Adrenal gland (tissue), 5 donors: ENCODE measurements around the gene NOS1.

Experiments used
- POLR2A ChIP-seq, 2 donors: fragments of 450-650 bp; IDR thresholded peaks; one replicate each; pipeline ENCODE4 v1.6.1; 2017; ENCODE audit warnings: antibody characterized with exemption in 2 of 2, mild to moderate bottlenecking in 2 of 2, moderate library complexity in 1 of 2
- TF ChIP-seq, protein P1 (sequence below), 6 experiments: fragments of 450-650 bp in 4 of 6; fragments of 200-600 bp in 2 of 6; sonication (generic) in 1 of 6; IDR thresholded peaks; 1 replicate in 5 of 6; 2 replicates in 1 of 6; pipeline versions ENCODE4 v1.5.1 to v1.8.0; 2016 to 2021; ENCODE audit warnings: antibody characterized with exemption in 6 of 6, mild to moderate bottlenecking in 2 of 6, moderate library complexity in 1 of 6
- donor health status: DM: no; HTN: no; CAD: no.

DNA sequence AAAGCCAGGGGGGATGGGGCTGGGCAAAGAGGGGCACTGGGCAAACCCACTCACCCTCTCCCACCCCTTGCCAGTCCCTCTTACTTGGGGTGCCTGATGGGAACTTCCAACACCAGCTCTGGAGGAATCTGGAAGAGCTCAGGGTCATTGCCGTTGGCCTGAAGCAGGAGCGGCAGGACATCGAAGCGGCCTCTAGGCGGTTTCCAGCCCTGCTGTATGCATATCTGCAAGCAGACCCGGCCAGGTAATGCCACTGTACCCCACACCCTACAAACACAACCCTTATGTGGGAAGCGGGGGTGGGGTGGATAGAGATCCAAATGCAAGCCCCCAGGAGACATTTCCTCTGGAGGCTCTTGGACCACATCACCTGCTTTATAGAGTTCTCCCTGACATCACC is 83.6 kb downstream of the NOS1 start:
- TF ChIP-seq, protein P1, sequence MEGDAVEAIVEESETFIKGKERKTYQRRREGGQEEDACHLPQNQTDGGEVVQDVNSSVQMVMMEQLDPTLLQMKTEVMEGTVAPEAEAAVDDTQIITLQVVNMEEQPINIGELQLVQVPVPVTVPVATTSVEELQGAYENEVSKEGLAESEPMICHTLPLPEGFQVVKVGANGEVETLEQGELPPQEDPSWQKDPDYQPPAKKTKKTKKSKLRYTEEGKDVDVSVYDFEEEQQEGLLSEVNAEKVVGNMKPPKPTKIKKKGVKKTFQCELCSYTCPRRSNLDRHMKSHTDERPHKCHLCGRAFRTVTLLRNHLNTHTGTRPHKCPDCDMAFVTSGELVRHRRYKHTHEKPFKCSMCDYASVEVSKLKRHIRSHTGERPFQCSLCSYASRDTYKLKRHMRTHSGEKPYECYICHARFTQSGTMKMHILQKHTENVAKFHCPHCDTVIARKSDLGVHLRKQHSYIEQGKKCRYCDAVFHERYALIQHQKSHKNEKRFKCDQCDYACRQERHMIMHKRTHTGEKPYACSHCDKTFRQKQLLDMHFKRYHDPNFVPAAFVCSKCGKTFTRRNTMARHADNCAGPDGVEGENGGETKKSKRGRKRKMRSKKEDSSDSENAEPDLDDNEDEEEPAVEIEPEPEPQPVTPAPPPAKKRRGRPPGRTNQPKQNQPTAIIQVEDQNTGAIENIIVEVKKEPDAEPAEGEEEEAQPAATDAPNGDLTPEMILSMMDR (IDR thresholded peaks at IDR 0.05), result no peak
- TF ChIP-seq POLR2A (IDR thresholded peaks at IDR 0.05), result no peak
